MM.1S (cell line): ENCODE data around the gene DSCAML1.

Experiments used
- CTCF ChIP-seq: fragments of 300-600 bp; sonication (generic); IDR thresholded peaks from 2 replicates; pipeline ENCODE4 v1.5.1; 2016; ENCODE audit warnings: antibody characterized with exemption, low read length, mixed read lengths
- EZH2 ChIP-seq: fragments of 300-600 bp; sonication (generic); optimal IDR thresholded peaks from 2 replicates; pipeline ENCODE3; 2017; ENCODE audit warnings: low read depth, mild to moderate bottlenecking, antibody characterized with exemption, low read length, mixed read lengths

- TF ChIP-seq EZH2 (no peak), CTCF (no peak)
These were observed 287.5 kb downstream of the DSCAML1 start for GRCh38 chr11:117509543-117509942.
